Caco-2 (cell line): ENCODE measurements around the gene PLEKHN1. TPM values are rescaled to one million over a fixed set of nuclear protein-coding genes. Genes with fewer than 3 reads are reported as not detected.
"Not testable (repeated sequence)": the region's sequence is repeated elsewhere in the genome, so short reads cannot be mapped to it uniquely, and the experiment has no call there.

Source experiments
- BruUV-seq: library from RNA; stranded (reverse); fragments of 400-500 nt; replicated peaks from 2 replicates; lab custom pipeline; 2021; lab: Mats Ljungman, UMichigan
- CTCF ChIA-PET: fragments of 300-600 bp; sonication (Branson Sonifier 250); formaldehyde crosslinking; loops from one replicate; lab custom pipeline; 2022; ENCODE audit warnings: antibody characterized with exemption; lab: Charles Lee
- POLR2A ChIA-PET: fragments of 300-600 bp; sonication (Branson Sonifier 250); formaldehyde crosslinking; loops from one replicate; lab custom pipeline; 2022; ENCODE audit warnings: antibody characterized with exemption; lab: Charles Lee
- DNase-seq, 2 experiments: peaks; one replicate each; pipeline versions ENCODE4 v3.0.0 to v3.0.0-alpha.2; 2020 to 2022
- H3K27me3 ChIP-seq: replicated peaks from 2 replicates; pipeline ENCODE4 v1.6.0; 2011; ENCODE audit warnings: low read length; ENCODE audit not compliant: control insufficient read depth, insufficient read depth
- H3K36me3 ChIP-seq: 2 replicates; pipeline ENCODE4 v1.5.1; 2011; ENCODE audit warnings: low read length; ENCODE audit not compliant: control insufficient read depth, insufficient read depth
- H3K4me1 ChIP-seq: fragments of 250-450 bp; sonication (Bioruptor Pico); 2 replicates; pipeline ENCODE4 v1.5.1; 2020; ENCODE audit warnings: mild to moderate bottlenecking
- H3K4me3 ChIP-seq: 2 replicates; pipeline ENCODE4 v1.5.1; 2011; ENCODE audit warnings: low read depth, mild to moderate bottlenecking, control low read depth, low read length
- H3K9me3 ChIP-seq: fragments of 250-450 bp; sonication (Bioruptor Pico); 2 replicates; pipeline ENCODE4 v1.5.1; 2020; ENCODE audit warnings: mild to moderate bottlenecking, moderate library complexity
- H3K27ac Mint-ChIP-seq: one replicate; pipeline ENCODE4 v1.8.0; 2022; ENCODE audit warnings: mixed read lengths; ENCODE audit not compliant: unreplicated experiment
- H3K27me3 Mint-ChIP-seq: one replicate; pipeline ENCODE4 v1.8.0; 2022; ENCODE audit warnings: mixed read lengths; ENCODE audit not compliant: insufficient read depth, unreplicated experiment
- H3K36me3 Mint-ChIP-seq: one replicate; pipeline ENCODE4 v1.8.0; 2022; ENCODE audit warnings: mild to moderate bottlenecking, mixed read lengths; ENCODE audit not compliant: insufficient read depth, unreplicated experiment
- H3K4me1 Mint-ChIP-seq: one replicate; pipeline ENCODE4 v1.8.0; 2022; ENCODE audit warnings: low read depth, mixed read lengths; ENCODE audit not compliant: unreplicated experiment
- H3K4me3 Mint-ChIP-seq: one replicate; pipeline ENCODE4 v1.8.0; 2022; ENCODE audit warnings: mild to moderate bottlenecking, moderate library complexity, mixed read lengths; ENCODE audit not compliant: unreplicated experiment
- H3K9me3 Mint-ChIP-seq: one replicate; pipeline ENCODE4 v1.8.0; 2022; ENCODE audit warnings: mixed read lengths; ENCODE audit not compliant: unreplicated experiment
- CTCF ChIP-seq, 2 experiments: fragments of 200-600 bp in 1 of 2; IDR thresholded peaks; 1 replicate in 1 of 2; 2 replicates in 1 of 2; pipeline versions ENCODE4 v1.5.1 to v1.8.0; 2011 to 2022; ENCODE audit warnings: antibody characterized with exemption in 1 of 2, control low read depth in 1 of 2, inconsistent platforms in 1 of 2, low read depth in 1 of 2, low read length in 1 of 2, mild to moderate bottlenecking in 1 of 2, moderate library complexity in 1 of 2; ENCODE audit not compliant: insufficient read depth in 1 of 2, severe bottlenecking in 1 of 2, unreplicated experiment in 1 of 2
- intact Hi-C: fragments of 100-400 bp; cut with micrococcal nuclease; formaldehyde crosslinking; loops from one replicate; pipeline ENCODE4 v1.10.0; 2022; ENCODE audit not compliant: unreplicated experiment
- total RNA-seq: library from RNA; stranded (reverse); gene quantifications from 2 replicates; pipeline ENCODE4 v1.2.3, GENCODE V29; 2022

The PLEKHN1 gene
- total RNA-seq, 1 experiment from 2014 or later = 3.1 TPM

- H3K9me3 Mint-ChIP-seq = no peaks in the 10 kb centered on the region
- H3K4me3 Mint-ChIP-seq = peak overlapping the region; percentile 48
- DNase-seq = no peak
- CTCF ChIA-PET = interaction anchor here (0.7 kb wide), 1 partner anchor 41 kb away, joined by 3 read pairs; no protein-coding TSS in a partner anchor
- Histone ChIP-seq H3K4me3 (no peak overlapping the region), H3K4me1 (peaks cover 5% of the 10 kb centered on the region; the same call in 1 of the 2 replicates), H3K9me3 (no peaks in the 10 kb centered on the region), H3K27me3 (no peaks in the 10 kb centered on the region), H3K36me3 (no peaks in the 10 kb centered on the region)
- POLR2A ChIA-PET = no interaction called here
- no peak for TF ChIP-seq CTCF (IDR thresholded peaks at IDR 0.05; ENCODE audit: insufficient read depth in 1 of 2, low read depth in 1 of 2, low read length in 1 of 2, severe bottlenecking in 1 of 2, unreplicated experiment in 1 of 2)
- no peaks in the 10 kb centered on the region for H3K27me3 Mint-ChIP-seq
- BruUV-seq = no TSS peak
- H3K4me1 Mint-ChIP-seq = peaks cover 11% of the 10 kb centered on the region
- intact Hi-C loops = no loop called here
- H3K27ac Mint-ChIP-seq = no peak overlapping the region
- peaks cover 9% of the 10 kb centered on the region for H3K36me3 Mint-ChIP-seq
These were observed 8.5 kb downstream of the PLEKHN1 start for GRCh38 chr1:974687-975328.

- CTCF ChIA-PET = interaction anchor here (0.7 to 1.5 kb wide), 2 partner anchors 8 to 42 kb away, joined by 3 to 8 read pairs; partner anchors contain the start of gene PLEKHN1
- H3K27ac Mint-ChIP-seq = peak overlapping the region; percentile 4
- no peaks in the 10 kb centered on the region for H3K9me3 Mint-ChIP-seq
- no peaks in the 10 kb centered on the region for H3K36me3 ChIP-seq
- POLR2A ChIA-PET = no interaction called here
- peaks cover 11% of the 10 kb centered on the region for H3K4me1 Mint-ChIP-seq
- peaks cover 5% of the 10 kb centered on the region; the same call in 1 of the 2 replicates for H3K4me1 ChIP-seq
- no peaks in the 10 kb centered on the region for H3K27me3 ChIP-seq
- no peaks in the 10 kb centered on the region for H3K9me3 ChIP-seq
- no peak for TF ChIP-seq CTCF (IDR thresholded peaks at IDR 0.05; ENCODE audit: insufficient read depth in 1 of 2, low read depth in 1 of 2, low read length in 1 of 2, severe bottlenecking in 1 of 2, unreplicated experiment in 1 of 2)
- no TSS peak for BruUV-seq
- H3K4me3 ChIP-seq = peak overlapping the region; percentile 48; the same call in 1 of the 2 replicates
- peaks cover 9% of the 10 kb centered on the region for H3K36me3 Mint-ChIP-seq
- no peaks in the 10 kb centered on the region for H3K27me3 Mint-ChIP-seq
- DNase-seq = no peak
- peak overlapping the region; percentile 67 for H3K4me3 Mint-ChIP-seq
- intact Hi-C loops = no loop called here
These were observed 9.1 kb downstream of the PLEKHN1 start for GRCh38 chr1:975365-975764.

- POLR2A ChIA-PET = interaction anchor here (0.7 to 0.8 kb wide), 2 partner anchors 9 to 30 kb away, joined by 3 to 4 read pairs; partner anchors contain the start of gene PLEKHN1
- peaks cover 5% of the 10 kb centered on the region; the same call in 1 of the 2 replicates for H3K4me1 ChIP-seq
- H3K4me3 ChIP-seq = peak overlapping the region; percentile 48
These were observed 9.8 kb downstream of the PLEKHN1 start for GRCh38 chr1:975896-976683.

GRCh38 chr1:976791-977190, 10.5 kb downstream of the PLEKHN1 start:
- intact Hi-C loops, H3K27me3 Mint-ChIP-seq, H3K4me1 ChIP-seq, H3K27me3 ChIP-seq, H3K9me3 Mint-ChIP-seq, H3K9me3 ChIP-seq, H3K36me3 Mint-ChIP-seq, H3K36me3 ChIP-seq, DNase-seq, POLR2A ChIA-PET, H3K4me3 Mint-ChIP-seq, BruUV-seq, H3K27ac Mint-ChIP-seq: not testable (repeated sequence)
- CTCF ChIA-PET = interaction anchor here (1.5 kb wide), 1 partner anchor 10 kb away, joined by 8 read pairs; the partner anchor contains the start of gene PLEKHN1
- peak overlapping the region; percentile 48; the same call in 1 of the 2 replicates for H3K4me3 ChIP-seq
- H3K4me1 Mint-ChIP-seq = peaks cover 11% of the 10 kb centered on the region

More at GRCh38 chr1:975896-976683, 9.8 kb downstream of the PLEKHN1 start:
- Mint-ChIP-seq H3K4me3 (peak overlapping the region; percentile 67), H3K27ac (peak overlapping the region; percentile 4), H3K27me3 (no peaks in the 10 kb centered on the region), H3K4me1 (peaks cover 11% of the 10 kb centered on the region), H3K9me3 (no peaks in the 10 kb centered on the region), H3K36me3 (peaks cover 9% of the 10 kb centered on the region)
- peak; percentile 82 to 87 for DNase-seq
- CTCF ChIA-PET = interaction anchor here (0.5 to 1.5 kb wide), 3 partner anchors 9 to 62 kb away, joined by 3 to 8 read pairs (median 5); partner anchors contain the start of gene PLEKHN1
- intact Hi-C loops = no loop called here
- Histone ChIP-seq H3K36me3 (no peaks in the 10 kb centered on the region), H3K27me3 (no peaks in the 10 kb centered on the region), H3K9me3 (no peaks in the 10 kb centered on the region)
- TF ChIP-seq CTCF (IDR thresholded peaks at IDR 0.05; ENCODE audit: insufficient read depth in 1 of 2, low read depth in 1 of 2, low read length in 1 of 2, severe bottlenecking in 1 of 2, unreplicated experiment in 1 of 2) = peak; percentile 45 to 48
- no TSS peak for BruUV-seq
